Prostate gland (tissue), 2 donors: ENCODE data around the gene GLIS1. TPM values are rescaled to one million over a fixed set of nuclear protein-coding genes. Genes with fewer than 3 reads are reported as not detected.

ENCODE experiments used
- DNase-seq: peaks from one replicate; pipeline ENCODE4 v3.0.0-alpha.2; 2019; ENCODE audit warnings: low spot score
- H3K27ac ChIP-seq, 2 donors: fragments of 200-600 bp; sonication (generic); 2 replicates each; pipeline ENCODE4 v1.5.1; 2017 to 2019
- H3K27me3 ChIP-seq: fragments of 200-600 bp; sonication (generic); replicated peaks from 2 replicates; pipeline ENCODE4 v1.5.1; 2019; ENCODE audit not compliant: insufficient read depth
- H3K36me3 ChIP-seq, 2 donors: fragments of 200-600 bp; sonication (generic); 1 replicate in 1 of 2; 2 replicates in 1 of 2; pipeline versions ENCODE4 v1.5.1 to v1.8.1; 2017 to 2019
- H3K4me1 ChIP-seq: fragments of 200-600 bp; sonication (generic); replicated peaks from 2 replicates; pipeline ENCODE4 v1.5.1; 2019
- H3K4me3 ChIP-seq, 2 donors: fragments of 200-600 bp; sonication (generic); 2 replicates each; pipeline ENCODE4 v1.5.1; 2017 to 2019
- H3K9me3 ChIP-seq: fragments of 200-600 bp; sonication (generic); 2 replicates; pipeline ENCODE4 v1.5.1; 2017
- POLR2A ChIP-seq: fragments of 450-650 bp; IDR thresholded peaks from one replicate; pipeline ENCODE4 v1.6.1; 2016; ENCODE audit warnings: antibody characterized with exemption, mild to moderate bottlenecking
- POLR2AphosphoS5 ChIP-seq: sonication (generic); formaldehyde crosslinking; IDR thresholded peaks from one replicate; pipeline ENCODE4 v1.6.1; 2017; ENCODE audit warnings: antibody characterized with exemption
- WGBS: methylation state at CpG from one replicate; pipeline ENCODE4 v1.1.5; 2018; 5-methylcytosine and 5-hydroxymethylcytosine counted together
- intact Hi-C: fragments of 100-400 bp; cut with DNase I; formaldehyde crosslinking; loops from one replicate; pipeline ENCODE4 v1.14.2; 2022
- total RNA-seq, 2 donors: library from RNA; depleted of rRNA; stranded (reverse); fragments of >200 nt; gene quantifications; one replicate each; pipeline ENCODE4 v1.1.0, GENCODE V29; 2016
- TF ChIP-seq, protein P1 (sequence below), 4 experiments: fragments of 200-600 bp in 2 of 4; fragments of 450-650 bp in 2 of 4; sonication (generic) in 2 of 4; IDR thresholded peaks; 1 replicate in 3 of 4; 2 replicates in 1 of 4; pipeline ENCODE4 v1.5.1; 2016 to 2019; ENCODE audit warnings: antibody characterized with exemption in 4 of 4, mild to moderate bottlenecking in 2 of 4, moderate library complexity in 2 of 4

Gene GLIS1
- total RNA-seq, 2 donors from 2014 or later = 1.1 to 8.1 TPM

DNA sequence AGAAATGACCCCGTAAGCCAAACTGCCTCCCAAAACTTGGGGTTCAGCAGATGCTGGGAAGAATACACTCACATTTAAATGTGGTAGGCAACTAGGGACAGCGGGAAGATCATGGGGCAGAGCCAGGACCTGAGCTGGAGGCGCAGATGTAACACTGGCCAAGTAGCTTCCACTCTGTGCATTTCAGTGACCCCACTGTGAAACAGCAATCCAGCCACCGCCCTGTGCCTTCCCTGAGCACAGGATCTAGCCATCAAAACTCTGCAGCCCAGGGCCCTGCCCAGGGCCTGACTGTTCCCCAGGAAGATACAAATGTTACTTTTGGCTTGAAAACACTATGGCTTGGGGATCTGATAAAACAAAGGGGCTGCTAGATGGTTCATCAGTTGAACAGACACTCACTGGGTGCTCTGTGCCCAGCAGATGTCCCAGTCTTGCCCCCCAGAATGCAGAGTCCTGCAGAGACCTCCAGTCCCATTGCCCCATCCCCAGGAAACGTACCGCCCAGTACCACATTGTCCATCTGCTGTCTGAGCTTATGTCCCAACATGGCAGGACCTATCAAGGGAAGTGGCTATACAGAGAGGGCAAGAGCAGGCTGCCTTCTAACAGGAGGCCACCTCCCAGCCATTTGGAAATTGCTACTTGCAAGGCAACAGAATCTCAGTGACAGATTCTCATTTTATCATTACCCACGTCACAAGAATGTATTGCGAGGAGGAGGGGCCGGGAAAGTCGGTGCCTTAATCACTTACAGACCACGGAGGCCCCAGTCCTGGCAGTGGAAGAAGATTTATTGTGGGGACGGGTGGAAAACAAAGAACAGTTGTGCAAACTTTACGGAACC, 155.7 kb downstream of the GLIS1 start:
- no peak overlapping the region for H3K27ac ChIP-seq
- WGBS = 81% methylated on average over 13 of the region's 13 CpGs
- DNase-seq = no peak
- H3K4me1 ChIP-seq = no peaks in the 10 kb centered on the region
- TF ChIP-seq POLR2A (no peak), POLR2AphosphoS5 (no peak)
- TF ChIP-seq, protein P1, sequence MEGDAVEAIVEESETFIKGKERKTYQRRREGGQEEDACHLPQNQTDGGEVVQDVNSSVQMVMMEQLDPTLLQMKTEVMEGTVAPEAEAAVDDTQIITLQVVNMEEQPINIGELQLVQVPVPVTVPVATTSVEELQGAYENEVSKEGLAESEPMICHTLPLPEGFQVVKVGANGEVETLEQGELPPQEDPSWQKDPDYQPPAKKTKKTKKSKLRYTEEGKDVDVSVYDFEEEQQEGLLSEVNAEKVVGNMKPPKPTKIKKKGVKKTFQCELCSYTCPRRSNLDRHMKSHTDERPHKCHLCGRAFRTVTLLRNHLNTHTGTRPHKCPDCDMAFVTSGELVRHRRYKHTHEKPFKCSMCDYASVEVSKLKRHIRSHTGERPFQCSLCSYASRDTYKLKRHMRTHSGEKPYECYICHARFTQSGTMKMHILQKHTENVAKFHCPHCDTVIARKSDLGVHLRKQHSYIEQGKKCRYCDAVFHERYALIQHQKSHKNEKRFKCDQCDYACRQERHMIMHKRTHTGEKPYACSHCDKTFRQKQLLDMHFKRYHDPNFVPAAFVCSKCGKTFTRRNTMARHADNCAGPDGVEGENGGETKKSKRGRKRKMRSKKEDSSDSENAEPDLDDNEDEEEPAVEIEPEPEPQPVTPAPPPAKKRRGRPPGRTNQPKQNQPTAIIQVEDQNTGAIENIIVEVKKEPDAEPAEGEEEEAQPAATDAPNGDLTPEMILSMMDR (IDR thresholded peaks at IDR 0.05) = no peak
- intact Hi-C loops = no loop called here
- no peaks in the 10 kb centered on the region for H3K36me3 ChIP-seq
- H3K4me3 ChIP-seq = no peak overlapping the region
- no peaks in the 10 kb centered on the region for H3K9me3 ChIP-seq
- H3K27me3 ChIP-seq = no peaks in the 10 kb centered on the region

DNA sequence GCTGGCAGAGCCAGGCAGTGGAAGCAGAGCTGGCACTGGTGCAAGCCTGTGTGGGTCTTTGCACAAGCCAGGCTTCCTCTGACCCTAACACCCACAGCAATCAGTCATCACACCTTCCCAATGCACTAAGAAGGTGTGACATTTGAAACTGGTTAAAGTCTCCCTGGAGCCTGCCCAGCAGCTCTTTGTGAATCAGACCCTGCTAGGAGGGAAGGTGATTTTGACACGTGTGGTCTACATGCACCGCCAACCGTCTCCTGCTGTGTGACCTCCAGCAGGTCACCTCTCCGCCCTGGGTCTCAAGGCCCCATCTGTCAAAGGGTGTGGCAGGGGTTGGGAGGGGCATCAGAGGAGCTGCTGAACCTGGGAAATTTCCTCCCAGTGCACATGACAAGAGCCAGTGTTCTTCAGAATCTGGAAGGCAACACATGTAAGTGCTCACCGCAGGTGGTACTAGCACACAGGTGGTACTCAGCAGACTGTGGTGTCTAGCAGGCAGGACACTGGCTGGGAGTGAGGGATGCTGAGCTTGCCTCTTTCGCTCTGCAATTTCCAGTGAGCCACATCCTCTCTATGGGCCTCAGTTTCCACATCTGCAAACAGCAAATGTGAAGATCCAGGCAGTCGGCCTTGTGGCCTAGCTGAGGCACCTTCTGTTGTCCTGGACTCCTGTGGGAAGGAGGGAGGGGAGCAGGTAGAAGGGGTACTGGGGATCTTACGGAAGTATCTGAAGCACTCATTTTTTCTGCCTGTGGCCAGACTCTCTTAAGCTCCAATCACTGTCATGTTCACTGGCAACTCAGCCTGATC, 156.5 kb downstream of the GLIS1 start:
- no peak overlapping the region for H3K4me3 ChIP-seq
- no peaks in the 10 kb centered on the region for H3K9me3 ChIP-seq
- H3K36me3 ChIP-seq = no peaks in the 10 kb centered on the region
- no peaks in the 10 kb centered on the region for H3K27me3 ChIP-seq
- H3K27ac ChIP-seq = no peak overlapping the region
- 91% methylated on average over 8 of the region's 8 CpGs for WGBS
- TF ChIP-seq POLR2A (no peak), POLR2AphosphoS5 (no peak)
- TF ChIP-seq, protein P1 (IDR thresholded peaks at IDR 0.05) = no peak
- H3K4me1 ChIP-seq = no peaks in the 10 kb centered on the region
- DNase-seq = no peak
- intact Hi-C loops = no loop called here

DNA sequence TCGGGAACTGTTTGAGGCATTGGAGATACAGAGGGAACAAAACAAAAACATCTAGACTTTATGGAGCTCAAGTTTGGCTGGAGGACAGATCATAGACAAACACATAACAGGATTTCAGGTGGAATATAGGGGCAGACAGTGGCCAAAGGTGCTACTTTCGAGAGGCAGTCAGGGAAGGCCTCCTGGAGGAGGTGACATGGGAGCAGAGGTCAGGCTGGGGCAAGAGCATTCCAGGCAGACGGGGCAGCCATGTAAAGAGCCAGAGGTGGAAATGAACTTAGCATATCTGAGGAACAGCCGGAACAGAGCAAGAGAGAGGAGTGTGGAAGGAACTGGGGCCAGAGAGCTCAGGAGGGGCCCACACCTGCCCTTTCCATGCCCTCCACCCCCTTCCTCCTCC, 157.5 kb downstream of the GLIS1 start:
- TF ChIP-seq POLR2AphosphoS5 (no peak), POLR2A (no peak)
- TF ChIP-seq, protein P1 (IDR thresholded peaks at IDR 0.05) = no peak
- no peak overlapping the region for H3K4me3 ChIP-seq
- intact Hi-C loops = no loop called here
- H3K4me1 ChIP-seq = no peaks in the 10 kb centered on the region
- no peaks in the 10 kb centered on the region for H3K9me3 ChIP-seq
- H3K27ac ChIP-seq = no peak overlapping the region
- over 99% methylated on average over 4 of the region's 4 CpGs for WGBS
- no peaks in the 10 kb centered on the region for H3K36me3 ChIP-seq
- DNase-seq = no peak
- H3K27me3 ChIP-seq = no peaks in the 10 kb centered on the region

DNA sequence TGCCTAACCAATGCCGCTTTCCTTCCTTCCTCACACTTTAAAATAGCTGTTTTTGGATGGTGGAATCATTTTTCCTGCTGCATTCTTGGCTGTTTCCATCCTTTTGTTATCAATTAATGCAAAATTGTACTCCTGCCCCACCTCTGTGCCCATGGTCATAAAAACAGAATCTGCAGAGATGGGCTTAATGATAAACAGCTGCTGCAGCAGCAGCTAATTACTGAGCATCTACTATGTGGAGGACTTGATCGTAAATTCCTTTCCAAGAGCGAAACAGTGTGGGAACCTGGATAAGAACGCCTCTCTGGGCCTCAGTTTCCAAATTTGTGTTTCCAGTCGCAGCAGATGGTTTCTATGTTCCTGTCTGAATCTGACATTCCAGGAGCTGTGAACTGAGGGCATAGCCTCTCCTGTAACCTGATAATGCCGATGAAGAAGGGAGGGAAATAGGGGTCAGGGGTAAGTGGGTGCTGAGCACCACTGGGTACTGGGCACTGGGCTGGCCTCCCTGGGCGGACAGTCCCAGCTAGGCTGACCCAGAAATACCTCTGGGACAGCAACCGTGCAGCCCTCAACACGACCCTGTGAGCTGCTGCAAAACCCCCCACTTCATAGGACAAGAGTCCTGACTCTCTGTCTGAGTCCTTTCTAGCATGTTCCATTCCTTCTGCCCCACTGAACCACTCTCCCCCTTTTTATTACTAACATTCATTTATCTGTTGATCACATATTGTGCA, 158.1 kb downstream of the GLIS1 start:
- Histone ChIP-seq H3K27me3 (no peaks in the 10 kb centered on the region), H3K4me3 (no peak overlapping the region), H3K27ac (no peak overlapping the region), H3K4me1 (no peaks in the 10 kb centered on the region), H3K36me3 (no peaks in the 10 kb centered on the region), H3K9me3 (no peaks in the 10 kb centered on the region)
- no peak for DNase-seq
- WGBS = 89% methylated on average over 9 of the region's 9 CpGs
- intact Hi-C loops = no loop called here
- TF ChIP-seq, protein P1 (IDR thresholded peaks at IDR 0.05) = no peak
- TF ChIP-seq POLR2AphosphoS5 (no peak), POLR2A (no peak)
